Endothelial cell of umbilical vein (primary cell): ENCODE results near the gene L3MBTL2. TPM values are rescaled to one million over a fixed set of nuclear protein-coding genes. Genes with fewer than 3 reads are reported as not detected.

Experiments
- BruUV-seq: library from RNA; stranded (reverse); fragments of 400-500 nt; replicated peaks from 2 replicates; lab custom pipeline; 2021; lab: Mats Ljungman, UMichigan
- CTCF ChIA-PET: fragments of 300-600, 350-600 bp; sonication (Branson Sonifier 250); formaldehyde crosslinking; loops from one replicate; lab custom pipeline; 2021; ENCODE audit warnings: antibody characterized with exemption, inconsistent platforms; lab: Charles Lee
- POLR2A ChIA-PET: fragments of 300-600, 350-600 bp; sonication (Branson Sonifier 250); formaldehyde crosslinking; loops from one replicate; lab custom pipeline; 2021; ENCODE audit warnings: antibody characterized with exemption, inconsistent platforms; lab: Charles Lee
- DNase-seq: peaks from one replicate; pipeline ENCODE4 v3.0.0-alpha.2; 2011; ENCODE audit warnings: low read depth, low spot score
- FAIRE-seq: peaks from 2 replicates; lab custom pipeline; 2011; peaks lifted over from hg19 to GRCh38; lab: Jason Lieb, UNC
- H2AFZ ChIP-seq: 2 replicates; pipeline ENCODE4 v1.6.0; 2012; ENCODE audit warnings: low read depth, low read length, control low read depth, inconsistent platforms
- H3K27ac ChIP-seq: 2 replicates; pipeline ENCODE4 v1.5.1; 2011; ENCODE audit warnings: low read depth, mild to moderate bottlenecking, control low read depth, low read length, moderate library complexity; ENCODE audit not compliant: insufficient read depth
- H3K27me3 ChIP-seq, 2 experiments: 2 replicates each; pipeline versions ENCODE4 v1.6.0 to v1.6.1; 2011; ENCODE audit warnings: low read length in 2 of 2, mixed read lengths in 1 of 2; ENCODE audit not compliant: control insufficient read depth in 2 of 2, insufficient read depth in 2 of 2
- H3K36me3 ChIP-seq, 2 experiments: 2 replicates in 1 of 2; 3 replicates in 1 of 2; pipeline ENCODE4 v1.5.1; 2011; ENCODE audit warnings: low read length in 2 of 2, mild to moderate bottlenecking in 1 of 2, moderate library complexity in 1 of 2; ENCODE audit not compliant: control insufficient read depth in 2 of 2, insufficient read depth in 2 of 2; ENCODE audit errors: extremely low read depth in 1 of 2
- H3K4me1 ChIP-seq: 3 replicates; pipeline ENCODE4 v1.5.1; 2011; ENCODE audit warnings: mild to moderate bottlenecking, low read length; ENCODE audit not compliant: control insufficient read depth, insufficient read depth; ENCODE audit errors: extremely low read depth
- H3K4me2 ChIP-seq: 2 replicates; pipeline ENCODE4 v1.6.1; 2011; ENCODE audit warnings: low read length, control low read depth, mixed read lengths; ENCODE audit not compliant: insufficient read depth
- H3K4me3 ChIP-seq, 3 experiments: fragments of 200-600 bp in 1 of 3; sonication (generic), shearing (Covaris generic) in 1 of 3; replicated peaks in 1 of 3; 2 replicates each; pipeline ENCODE4 v1.5.1; 2011 to 2016; ENCODE audit warnings: control low read depth in 3 of 3, low read length in 3 of 3, mild to moderate bottlenecking in 2 of 3, inconsistent platforms in 1 of 3, low read depth in 1 of 3, moderate library complexity in 1 of 3; ENCODE audit not compliant: insufficient read depth in 1 of 3
- H3K79me2 ChIP-seq: 2 replicates; pipeline ENCODE4 v1.6.0; 2012; ENCODE audit warnings: low read length, inconsistent platforms; ENCODE audit not compliant: control insufficient read depth, insufficient read depth
- H3K9ac ChIP-seq: replicated peaks from 2 replicates; pipeline ENCODE3; 2011; ENCODE audit warnings: low read length, control low read depth; ENCODE audit not compliant: insufficient read depth; ENCODE audit errors: extremely low read depth
- H3K9me1 ChIP-seq: replicated peaks from 3 replicates; pipeline ENCODE4 v1.6.0; 2011; ENCODE audit warnings: mild to moderate bottlenecking, low read length; ENCODE audit not compliant: control insufficient read depth, insufficient read depth; ENCODE audit errors: extremely low read depth
- H3K9me3 ChIP-seq: replicated peaks from 2 replicates; pipeline ENCODE4 v1.5.1; 2012; ENCODE audit warnings: low read length, inconsistent platforms; ENCODE audit not compliant: control insufficient read depth, insufficient read depth
- H4K20me1 ChIP-seq: replicated peaks from 2 replicates; pipeline ENCODE3; 2011; ENCODE audit warnings: mild to moderate bottlenecking, low read length; ENCODE audit not compliant: control insufficient read depth, insufficient read depth; ENCODE audit errors: extremely low read depth
- MAX ChIP-seq: IDR thresholded peaks from 2 replicates; pipeline ENCODE4 v1.6.1; 2011; ENCODE audit not compliant: insufficient read depth, insufficient read length
- dilution Hi-C: fragments of 300-500 bp; cut with MboI; formaldehyde crosslinking; loops from one replicate; pipeline ENCODE4 v1.15.0; 2019; ENCODE audit warnings: low sequenced_read_pairs; ENCODE audit not compliant: extremely low pct_ligation_motif_present
- intact Hi-C: fragments of 100-400 bp; cut with micrococcal nuclease; formaldehyde crosslinking; loops from one replicate; pipeline ENCODE4 v1.10.0; 2022
- polyA plus RNA-seq, 4 experiments: library from polyadenylated mRNA; depleted of rRNA in 3 of 4; stranded (reverse) in 3 of 4; unstranded in 1 of 4; fragments of >200 nt; gene quantifications; 2 replicates each; pipeline versions ENCODE4 v1.2.1 to v1.2.3, GENCODE V29; 2011 to 2012; ENCODE audit warnings: missing spikeins in 1 of 4
- total RNA-seq: library from RNA; stranded (reverse); gene quantifications from 2 replicates; pipeline ENCODE4 v1.2.3, GENCODE V29; 2021
- TF ChIP-seq, protein P1 (sequence below), 2 donors: IDR thresholded peaks; 1 replicate in 1 of 2; 2 replicates in 1 of 2; pipeline ENCODE4 v1.5.1; 2011; ENCODE audit warnings: low read length in 2 of 2, mild to moderate bottlenecking in 2 of 2, moderate library complexity in 2 of 2, control low read depth in 1 of 2, inconsistent platforms in 1 of 2, low read depth in 1 of 2; ENCODE audit not compliant: insufficient read depth in 1 of 2; ENCODE audit errors: extremely low read depth in 1 of 2

L3MBTL2 gene
- total and polyA plus RNA-seq, 2 donors (not counting 3 experiments of a cell fraction or from before 2014, with no cell fraction given): 28.2 to 34.9 TPM

- intact Hi-C loops: loop anchor here (5.0 to 10.0 kb wide), 2 partner anchors 167 to 184 kb away; partner anchors contain the start of gene TEF
- FAIRE-seq: peak; percentile 35
Observed at GRCh38 chr22:41198027-41198580, 7.0 kb upstream of the L3MBTL2 start.

More at GRCh38 chr22:41198027-41198580, 7.0 kb upstream of the L3MBTL2 start:
- Histone ChIP-seq H3K9me1 (no peaks in the 10 kb centered on the region), H3K9me3 (no peaks in the 10 kb centered on the region), H3K27ac (no peak overlapping the region), H3K9ac (no peak overlapping the region), H3K4me3 (peak overlapping the region in 2 of 3 experiments; percentile 15 to 65), H3K36me3 (no peaks in the 10 kb centered on the region), H4K20me1 (no peaks in the 10 kb centered on the region), H2AFZ (peak overlapping the region; percentile 96), H3K4me1 (peaks cover 5% of the 10 kb centered on the region), H3K27me3 (no peaks in the 10 kb centered on the region), H3K4me2 (peak overlapping the region; percentile 58), H3K79me2 (no peaks in the 10 kb centered on the region)
- CTCF ChIA-PET: interaction anchor here (1.3 to 2.8 kb wide), 3 partner anchors 19 to 276 kb away, joined by 5 to 23 read pairs (median 10); no protein-coding TSS in a partner anchor
- POLR2A ChIA-PET: no interaction called here
- TF ChIP-seq, protein P1, sequence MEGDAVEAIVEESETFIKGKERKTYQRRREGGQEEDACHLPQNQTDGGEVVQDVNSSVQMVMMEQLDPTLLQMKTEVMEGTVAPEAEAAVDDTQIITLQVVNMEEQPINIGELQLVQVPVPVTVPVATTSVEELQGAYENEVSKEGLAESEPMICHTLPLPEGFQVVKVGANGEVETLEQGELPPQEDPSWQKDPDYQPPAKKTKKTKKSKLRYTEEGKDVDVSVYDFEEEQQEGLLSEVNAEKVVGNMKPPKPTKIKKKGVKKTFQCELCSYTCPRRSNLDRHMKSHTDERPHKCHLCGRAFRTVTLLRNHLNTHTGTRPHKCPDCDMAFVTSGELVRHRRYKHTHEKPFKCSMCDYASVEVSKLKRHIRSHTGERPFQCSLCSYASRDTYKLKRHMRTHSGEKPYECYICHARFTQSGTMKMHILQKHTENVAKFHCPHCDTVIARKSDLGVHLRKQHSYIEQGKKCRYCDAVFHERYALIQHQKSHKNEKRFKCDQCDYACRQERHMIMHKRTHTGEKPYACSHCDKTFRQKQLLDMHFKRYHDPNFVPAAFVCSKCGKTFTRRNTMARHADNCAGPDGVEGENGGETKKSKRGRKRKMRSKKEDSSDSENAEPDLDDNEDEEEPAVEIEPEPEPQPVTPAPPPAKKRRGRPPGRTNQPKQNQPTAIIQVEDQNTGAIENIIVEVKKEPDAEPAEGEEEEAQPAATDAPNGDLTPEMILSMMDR (IDR thresholded peaks at IDR 0.05; ENCODE audit: extremely low read depth in 1 of 2, insufficient read depth in 1 of 2, low read depth in 1 of 2, low read length in 2 of 2): peak in 1 of 2 donors; percentile 2
- no peak for TF ChIP-seq MAX
- no TSS peak for BruUV-seq
- DNase-seq: peak; percentile 36
- dilution Hi-C loops: no loop called here
